Measurements from ENCODE around the gene PDLIM4.
A peak's percentile ranks its signal among the peaks of the same experiment; 100 is the strongest.

Gene PDLIM4

GRCh38 chr5:132257131-132258101 is at the start of gene PDLIM4:
PDLIM4 (plus strand) TSS chr5:132257696; CDS start chr5:132257735, 39 bp downstream.
- DNase-seq (ENCODE audit: low read depth in 2 of 2) = no peak

- no peak for DNase-seq (ENCODE audit: low read depth in 2 of 2)
These were observed 49.7 kb upstream of the PDLIM4 start for GRCh38 chr5:132207778-132208177.

GRCh38 chr5:132209131-132209530 is 48.4 kb upstream of the PDLIM4 start:
- DNase-seq (ENCODE audit: low read depth in 2 of 2) = no peak

GRCh38 chr5:132209901-132210545 is 47.5 kb upstream of the PDLIM4 start:
- DNase-seq (ENCODE audit: low read depth in 2 of 2) = no peak

GRCh38 chr5:132210944-132211343 is 46.6 kb upstream of the PDLIM4 start:
- no peak for DNase-seq (ENCODE audit: low read depth in 2 of 2)

GRCh38 chr5:132211787-132212186 is 45.7 kb upstream of the PDLIM4 start:
- no peak for DNase-seq (ENCODE audit: low read depth in 2 of 2)

GRCh38 chr5:132213666-132214065 is 43.8 kb upstream of the PDLIM4 start:
- no peak for DNase-seq (ENCODE audit: low read depth in 2 of 2)

GRCh38 chr5:132214491-132214890 is 43.0 kb upstream of the PDLIM4 start:
- DNase-seq (ENCODE audit: low read depth in 2 of 2) = no peak

GRCh38 chr5:132215329-132215728 is 42.2 kb upstream of the PDLIM4 start:
- no peak for DNase-seq (ENCODE audit: low read depth in 2 of 2)

GRCh38 chr5:132218321-132218720 is 39.2 kb upstream of the PDLIM4 start:
- DNase-seq (ENCODE audit: low read depth in 2 of 2) = no peak

GRCh38 chr5:132219289-132219970 is 38.1 kb upstream of the PDLIM4 start:
- DNase-seq (ENCODE audit: low read depth in 2 of 2) = no peak

GRCh38 chr5:132219981-132220380 is 37.5 kb upstream of the PDLIM4 start:
- no peak for DNase-seq (ENCODE audit: low read depth in 2 of 2)

- no peak for DNase-seq (ENCODE audit: low read depth in 2 of 2)
These were observed 37.0 kb upstream of the PDLIM4 start for GRCh38 chr5:132220491-132220890.

- no peak for DNase-seq (ENCODE audit: low read depth in 2 of 2)
These were observed 35.5 kb upstream of the PDLIM4 start for GRCh38 chr5:132221781-132222648.

- DNase-seq (ENCODE audit: low read depth in 2 of 2) = no peak
These were observed 34.9 kb upstream of the PDLIM4 start for GRCh38 chr5:132222649-132223038.

GRCh38 chr5:132223861-132224260 is 33.6 kb upstream of the PDLIM4 start:
- no peak for DNase-seq (ENCODE audit: low read depth in 2 of 2)

GRCh38 chr5:132224716-132225115 is 32.8 kb upstream of the PDLIM4 start:
- DNase-seq (ENCODE audit: low read depth in 2 of 2) = no peak

GRCh38 chr5:132225165-132226032 is 32.1 kb upstream of the PDLIM4 start:
- peak in 1 of 2 donors; percentile 9 for DNase-seq (ENCODE audit: low read depth in 2 of 2)

- no peak for DNase-seq (ENCODE audit: low read depth in 2 of 2)
These were observed 30.8 kb upstream of the PDLIM4 start for GRCh38 chr5:132226516-132227234.

GRCh38 chr5:132227235-132227484 is 30.3 kb upstream of the PDLIM4 start:
- DNase-seq (ENCODE audit: low read depth in 2 of 2) = no peak

Data from stimulated activated CD8-positive, alpha-beta memory T cell treated with anti-CD3 and anti-CD28 coated beads, Interleukin-2, amount 100 ng/mL, for 1 hour (primary cell).